Endodermal cell (in vitro differentiated cells): ENCODE results near the gene APEH. TPM values are rescaled to one million over a fixed set of nuclear protein-coding genes. Genes with fewer than 3 reads are reported as not detected.

ENCODE experiments used
- DNase-seq: peaks from one replicate; pipeline ENCODE4 v3.0.0-alpha.2; 2017
- H3K27ac ChIP-seq: 2 replicates; pipeline ENCODE4 v1.5.1; 2013; ENCODE audit warnings: mild to moderate bottlenecking, low read depth, low read length, moderate library complexity
- H3K27me3 ChIP-seq: 2 replicates; pipeline ENCODE4 v1.6.1; 2013; ENCODE audit warnings: mild to moderate bottlenecking, low read length, moderate library complexity; ENCODE audit not compliant: insufficient read depth, control insufficient read depth, poor library complexity, severe bottlenecking
- H3K36me3 ChIP-seq: 2 replicates; pipeline ENCODE4 v1.7.0; 2013; ENCODE audit warnings: mild to moderate bottlenecking, low read length, moderate library complexity; ENCODE audit not compliant: control insufficient read depth, insufficient read depth
- H3K4me1 ChIP-seq: one replicate; pipeline ENCODE4 v1.7.0; 2013; ENCODE audit warnings: low read length; ENCODE audit not compliant: control insufficient read depth, insufficient read depth
- H3K4me3 ChIP-seq: 2 replicates; pipeline ENCODE4 v1.5.1; 2013; ENCODE audit warnings: mild to moderate bottlenecking, low read length, moderate library complexity
- H3K9ac ChIP-seq: 2 replicates; pipeline ENCODE4 v1.6.1; 2013; ENCODE audit warnings: mild to moderate bottlenecking, low read length, moderate library complexity; ENCODE audit not compliant: poor library complexity, severe bottlenecking; ENCODE audit errors: extremely low read depth
- H3K9me3 ChIP-seq: 2 replicates; pipeline ENCODE4 v1.6.1; 2013; ENCODE audit warnings: mild to moderate bottlenecking, low read length, moderate library complexity; ENCODE audit not compliant: control insufficient read depth
- H3K27ac Mint-ChIP-seq: 2 replicates; pipeline ENCODE4 v1.8.0; 2020; ENCODE audit warnings: mixed read lengths
- H3K27me3 Mint-ChIP-seq: 2 replicates; pipeline ENCODE4 v1.8.0; 2021; ENCODE audit warnings: mild to moderate bottlenecking, mixed read lengths; ENCODE audit not compliant: insufficient read depth
- H3K36me3 Mint-ChIP-seq: 2 replicates; pipeline ENCODE4 v1.8.0; 2020; ENCODE audit warnings: low read depth, mixed read lengths
- H3K4me1 Mint-ChIP-seq: 2 replicates; pipeline ENCODE4 v1.8.0; 2020; ENCODE audit warnings: mixed read lengths
- H3K4me3 Mint-ChIP-seq: 2 replicates; pipeline ENCODE4 v1.8.0; 2020; ENCODE audit warnings: mild to moderate bottlenecking, moderate library complexity, mixed read lengths
- H3K9me3 Mint-ChIP-seq: 2 replicates; pipeline ENCODE4 v1.8.0; 2020; ENCODE audit warnings: mild to moderate bottlenecking, mixed read lengths
- WGBS, 2 experiments: methylation state at CpG; one replicate each; pipeline versions ENCODE4 v1.1.5 to v1.1.7; 2013; ENCODE audit warnings: missing lambda C conversion rate in 2 of 2, mixed read lengths in 1 of 2; ENCODE audit not compliant: insufficient coverage in 1 of 2, insufficient read length in 1 of 2; 5-methylcytosine and 5-hydroxymethylcytosine counted together
- total RNA-seq, 2 donors: library from RNA; stranded (reverse); fragmentation: NEBNext Ultra II Directional in 1 of 2; extraction: Animal tissue kit (Norgen Biotek cat#: 25700) in 1 of 2; gene quantifications; 2 replicates in 1 of 2; 3 replicates in 1 of 2; pipeline ENCODE4 v1.2.1, GENCODE V29; 2021
- TF ChIP-seq, protein P1 (sequence below): fragments of 200-600 bp; sonication (generic); conservative IDR thresholded peaks from 2 replicates; pipeline ENCODE4 v1.5.0; 2021; ENCODE audit warnings: antibody characterized with exemption, mild to moderate bottlenecking

Gene APEH
- total RNA-seq, 2 donors from 2014 or later = 188 to 216 TPM

DNA sequence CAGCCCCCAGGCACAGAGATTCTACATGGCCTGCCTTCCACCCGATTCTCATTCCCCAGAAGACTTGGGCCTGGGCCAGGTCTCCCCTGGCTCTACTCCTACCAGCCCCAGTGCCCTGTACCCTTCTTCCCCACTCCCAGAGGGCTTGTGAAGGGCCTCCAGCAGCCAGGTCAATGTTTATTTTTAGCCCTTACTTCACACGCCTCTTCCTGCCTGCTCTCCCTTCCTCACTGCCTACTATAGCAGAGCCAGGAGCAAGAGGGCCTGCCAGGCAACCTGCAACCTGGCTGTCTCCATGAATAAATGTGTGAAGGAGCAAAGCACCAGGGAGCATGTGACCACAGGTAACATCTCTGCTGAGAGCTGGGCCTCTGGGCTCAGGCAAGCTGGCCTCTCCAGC lies 26.4 kb upstream of the APEH start:
- H3K36me3 ChIP-seq = no peaks in the 10 kb centered on the region

GRCh38 chr3:49648354-49649019 lies 25.7 kb upstream of the APEH start:
- Mint-ChIP-seq H3K27ac (peak overlapping the region; percentile 39), H3K4me3 (no peak overlapping the region), H3K36me3 (no peaks in the 10 kb centered on the region), H3K27me3 (no peaks in the 10 kb centered on the region), H3K4me1 (no peaks in the 10 kb centered on the region), H3K9me3 (no peaks in the 10 kb centered on the region)
- Histone ChIP-seq H3K27me3 (no peaks in the 10 kb centered on the region), H3K36me3 (no peaks in the 10 kb centered on the region), H3K4me3 (no peak overlapping the region), H3K9ac (no peak overlapping the region), H3K4me1 (no peaks in the 10 kb centered on the region), H3K9me3 (no peaks in the 10 kb centered on the region), H3K27ac (no peak overlapping the region)
- WGBS, 2 experiments = 89 to 100% methylated on average over 1 to 3 of the region's 3 CpGs
- TF ChIP-seq, protein P1, sequence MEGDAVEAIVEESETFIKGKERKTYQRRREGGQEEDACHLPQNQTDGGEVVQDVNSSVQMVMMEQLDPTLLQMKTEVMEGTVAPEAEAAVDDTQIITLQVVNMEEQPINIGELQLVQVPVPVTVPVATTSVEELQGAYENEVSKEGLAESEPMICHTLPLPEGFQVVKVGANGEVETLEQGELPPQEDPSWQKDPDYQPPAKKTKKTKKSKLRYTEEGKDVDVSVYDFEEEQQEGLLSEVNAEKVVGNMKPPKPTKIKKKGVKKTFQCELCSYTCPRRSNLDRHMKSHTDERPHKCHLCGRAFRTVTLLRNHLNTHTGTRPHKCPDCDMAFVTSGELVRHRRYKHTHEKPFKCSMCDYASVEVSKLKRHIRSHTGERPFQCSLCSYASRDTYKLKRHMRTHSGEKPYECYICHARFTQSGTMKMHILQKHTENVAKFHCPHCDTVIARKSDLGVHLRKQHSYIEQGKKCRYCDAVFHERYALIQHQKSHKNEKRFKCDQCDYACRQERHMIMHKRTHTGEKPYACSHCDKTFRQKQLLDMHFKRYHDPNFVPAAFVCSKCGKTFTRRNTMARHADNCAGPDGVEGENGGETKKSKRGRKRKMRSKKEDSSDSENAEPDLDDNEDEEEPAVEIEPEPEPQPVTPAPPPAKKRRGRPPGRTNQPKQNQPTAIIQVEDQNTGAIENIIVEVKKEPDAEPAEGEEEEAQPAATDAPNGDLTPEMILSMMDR = no peak
- DNase-seq = no peak

More for the DNA sequence above, 26.4 kb upstream of the APEH start:
- Mint-ChIP-seq H3K27ac (no peak overlapping the region), H3K4me3 (no peak overlapping the region), H3K36me3 (no peaks in the 10 kb centered on the region), H3K4me1 (no peaks in the 10 kb centered on the region), H3K27me3 (no peaks in the 10 kb centered on the region), H3K9me3 (no peaks in the 10 kb centered on the region)
- DNase-seq = no peak
- Histone ChIP-seq H3K9ac (no peak overlapping the region), H3K4me1 (no peaks in the 10 kb centered on the region), H3K9me3 (no peaks in the 10 kb centered on the region), H3K27me3 (no peaks in the 10 kb centered on the region), H3K27ac (no peak overlapping the region), H3K4me3 (no peak overlapping the region)
- TF ChIP-seq, protein P1 = no peak
- WGBS, 2 experiments = 82 to 93% methylated on average over 2 of the region's 2 CpGs

GRCh38 chr3:49649576-49649975 lies 24.6 kb upstream of the APEH start:
- Mint-ChIP-seq H3K4me1 (no peaks in the 10 kb centered on the region), H3K27ac (peak overlapping the region; percentile 3), H3K9me3 (no peaks in the 10 kb centered on the region), H3K4me3 (no peak overlapping the region), H3K36me3 (no peaks in the 10 kb centered on the region), H3K27me3 (no peaks in the 10 kb centered on the region)
- no peak overlapping the region for H3K9ac ChIP-seq
- no peaks in the 10 kb centered on the region for H3K9me3 ChIP-seq
- no peak overlapping the region for H3K4me3 ChIP-seq
- H3K36me3 ChIP-seq = no peaks in the 10 kb centered on the region
- DNase-seq = no peak
- H3K27me3 ChIP-seq = no peaks in the 10 kb centered on the region
- TF ChIP-seq, protein P1 = no peak
- WGBS, 2 experiments = 86 to 100% methylated on average over 1 of the region's 1 CpG
- H3K4me1 ChIP-seq = no peaks in the 10 kb centered on the region
- no peak overlapping the region for H3K27ac ChIP-seq
